ENCODE results near the gene FRRS1.

GRCh38 chr1:99772809-99773208 is 6.4 kb upstream of the FRRS1 start:
- TF ChIP-seq CTCF (IDR thresholded peaks at IDR 0.05) (no peak), POLR2A (IDR thresholded peaks at IDR 0.05) (no peak)
